Hippocampal formation (tissue), 2 donors: ENCODE data around the gene DTNB.
"Not testable (repeated sequence)": the region's sequence is repeated elsewhere in the genome, so short reads cannot be mapped to it uniquely, and the experiment has no call there.

Experiments
- DNase-seq, 2 donors: peaks; one replicate each; lab custom pipeline; 2025; lab: John Stamatoyannopoulos, UW

Gene DTNB

DNA sequence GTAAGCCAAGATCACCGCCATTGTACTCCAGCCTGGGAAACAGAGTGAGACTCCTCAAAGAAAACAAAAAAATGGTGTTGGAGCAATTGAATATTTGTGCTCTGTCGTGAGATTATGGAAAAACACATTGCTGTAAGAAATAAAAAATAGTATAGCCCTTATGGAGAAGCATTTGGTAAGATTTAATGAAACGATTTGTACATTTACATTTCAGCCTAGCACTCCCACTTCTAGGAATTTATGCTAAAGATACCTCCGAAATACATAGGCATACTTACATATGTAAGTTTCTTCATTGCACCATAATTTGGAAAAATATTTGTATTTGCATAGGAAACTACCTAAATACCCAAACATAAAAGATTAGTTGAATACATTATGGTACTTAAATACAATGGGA lies 8.7 kb upstream of the DTNB start:
- DNase-seq, result no peak

DNA sequence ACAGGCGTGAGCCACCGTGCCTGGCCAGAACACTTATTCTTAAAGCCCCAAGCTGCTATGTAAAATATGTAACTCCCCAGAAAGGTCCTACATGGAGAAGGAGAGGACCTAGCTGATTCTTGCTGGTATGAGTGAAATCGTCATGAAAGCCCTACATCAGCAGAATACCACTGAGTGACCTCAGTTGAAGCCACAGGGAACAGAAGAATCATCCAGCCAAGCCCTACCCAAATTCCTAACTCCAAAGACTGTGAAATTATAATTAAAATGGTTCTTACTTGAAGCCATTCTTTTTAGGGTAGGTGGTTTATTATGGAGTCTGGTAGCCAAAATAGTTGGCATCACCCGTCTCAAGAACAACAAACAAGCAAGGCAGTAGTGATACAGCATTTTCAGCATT lies 4.5 kb upstream of the DTNB start:
- no peak for DNase-seq

DNA sequence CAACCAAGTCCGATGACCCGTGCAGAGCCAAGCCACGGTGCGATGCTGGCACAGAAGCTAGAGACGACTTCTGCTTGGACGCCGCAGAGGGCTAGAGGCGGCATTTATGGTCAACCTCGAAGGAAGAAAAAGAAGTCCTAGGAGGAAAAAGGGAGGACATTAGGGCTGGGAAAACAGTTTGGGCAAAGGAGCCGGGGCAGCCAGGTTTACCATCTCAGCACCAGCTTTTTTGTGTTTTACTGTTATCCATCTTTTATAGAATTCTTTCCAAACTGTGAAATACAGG lies 643 bp upstream of the DTNB start:
- DNase-seq, result peak in 1 of 2 donors; percentile 16

DNA sequence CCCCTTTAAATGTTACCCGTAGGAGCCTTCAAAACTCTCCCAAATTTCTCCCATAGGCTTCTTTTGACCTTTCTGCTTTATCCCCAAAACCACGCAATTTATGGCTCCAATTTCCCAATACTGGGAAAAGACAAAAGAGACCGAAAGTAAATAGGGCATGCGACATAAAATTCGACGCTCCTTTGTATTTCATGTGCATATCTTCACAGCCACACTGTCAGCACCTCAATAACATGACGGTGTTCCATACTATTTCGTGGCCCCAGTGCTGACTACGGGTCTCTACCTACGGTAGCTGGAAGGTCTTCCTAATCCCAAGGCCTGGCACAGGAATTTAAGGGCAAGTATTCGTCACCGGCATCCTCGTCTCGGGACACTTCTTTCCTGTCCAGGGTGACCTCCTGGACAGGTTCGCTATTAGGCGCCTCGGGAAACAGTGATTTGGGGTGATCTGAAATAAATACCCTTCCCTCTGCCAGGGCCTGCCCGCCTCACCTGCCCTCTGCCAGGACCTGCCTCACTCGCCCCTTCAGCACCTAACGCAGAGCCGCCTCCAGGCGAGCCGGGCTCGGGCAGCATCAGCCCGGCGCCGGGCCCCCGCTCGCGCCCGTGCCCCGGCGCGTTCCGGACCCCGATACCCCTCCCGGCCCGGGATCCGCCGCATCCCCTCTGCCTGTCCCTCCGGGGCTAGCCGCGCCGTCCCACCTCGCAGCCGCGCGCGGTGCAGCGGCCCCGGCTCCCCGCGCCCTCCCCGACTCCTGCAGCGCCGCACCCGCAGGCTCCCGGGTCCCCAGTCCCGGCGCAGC lies 680 bp downstream of the DTNB start:
- DNase-seq, result peak in 1 of 2 donors; percentile 25

DNA sequence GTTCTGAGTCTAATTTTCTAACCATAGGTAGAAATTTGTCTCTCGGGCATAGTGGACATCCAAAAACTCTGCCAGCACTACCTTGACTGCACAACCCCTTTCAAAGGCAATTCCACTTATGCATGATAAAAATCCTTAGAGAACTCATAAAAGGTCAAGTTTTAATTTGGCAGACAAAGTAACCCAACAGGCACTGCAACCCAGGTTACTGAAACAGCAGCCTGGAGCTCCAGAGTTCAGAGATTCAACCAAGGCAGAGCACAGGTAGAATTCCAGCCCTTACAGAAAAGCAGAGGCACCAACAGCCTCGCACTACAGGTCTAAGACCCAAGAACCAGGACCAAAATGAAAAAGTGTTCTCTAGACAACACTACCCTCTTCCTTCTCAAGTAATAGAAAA lies 1.8 kb downstream of the DTNB start:
- no peak for DNase-seq

DNA sequence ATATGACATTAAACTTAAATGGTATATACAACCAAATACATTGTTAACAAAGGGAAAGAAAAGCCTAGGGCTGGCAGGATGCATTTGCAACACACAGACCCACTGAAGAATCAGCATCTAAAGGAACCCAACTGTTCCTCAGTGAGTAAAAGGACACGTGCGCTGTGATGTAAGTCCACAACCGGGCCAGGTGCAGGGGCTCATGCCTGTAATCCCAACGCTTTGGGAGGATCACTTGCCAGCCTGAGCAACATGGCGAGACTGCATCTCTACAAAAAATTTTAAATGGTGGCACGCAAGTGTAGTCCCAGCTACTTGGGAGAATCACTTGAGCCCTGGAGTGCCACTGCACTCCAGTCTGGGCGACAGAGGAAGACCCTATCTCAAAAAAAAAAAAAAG lies 3.9 kb downstream of the DTNB start:
- no peak for DNase-seq

DNA sequence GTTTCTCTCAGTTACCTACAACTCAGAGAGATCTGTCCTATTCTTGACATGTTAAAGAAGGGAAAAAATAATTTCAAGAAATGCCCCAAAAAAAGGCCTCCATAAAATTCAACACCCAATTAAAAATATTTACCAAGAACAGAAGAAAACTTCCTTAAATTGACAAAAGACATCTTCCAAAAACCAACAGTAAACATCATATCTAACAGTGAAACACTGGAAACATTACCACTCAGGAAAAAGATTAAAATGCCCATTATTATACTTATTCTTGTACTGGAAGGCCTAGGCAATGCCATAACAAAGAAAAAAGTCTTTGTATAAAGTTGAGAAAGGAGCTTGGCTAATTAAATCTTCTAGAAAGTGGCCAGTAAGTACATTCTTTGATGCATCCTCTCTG lies 7.2 kb downstream of the DTNB start:
- DNase-seq, result no peak

DNA sequence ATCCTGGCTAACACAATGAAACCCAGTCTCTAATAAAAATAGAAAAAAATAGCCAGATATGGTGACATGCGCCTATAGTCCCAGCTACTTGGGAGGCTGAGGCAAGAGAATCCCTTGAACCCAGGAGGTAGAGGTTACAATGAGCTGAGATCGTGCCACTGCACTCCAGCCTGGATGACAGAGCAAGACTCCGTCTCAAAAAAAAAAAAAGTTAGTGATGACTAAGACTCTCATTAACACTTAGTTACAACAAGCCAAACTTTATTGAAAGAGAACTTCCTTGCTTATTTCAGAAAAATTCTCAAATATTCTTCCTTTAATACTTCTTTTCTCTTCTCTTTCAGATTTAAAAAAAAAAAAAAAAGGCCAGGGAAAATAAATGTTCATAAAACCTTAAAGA lies 7.9 kb downstream of the DTNB start:
- not testable (repeated sequence) for DNase-seq

DNA sequence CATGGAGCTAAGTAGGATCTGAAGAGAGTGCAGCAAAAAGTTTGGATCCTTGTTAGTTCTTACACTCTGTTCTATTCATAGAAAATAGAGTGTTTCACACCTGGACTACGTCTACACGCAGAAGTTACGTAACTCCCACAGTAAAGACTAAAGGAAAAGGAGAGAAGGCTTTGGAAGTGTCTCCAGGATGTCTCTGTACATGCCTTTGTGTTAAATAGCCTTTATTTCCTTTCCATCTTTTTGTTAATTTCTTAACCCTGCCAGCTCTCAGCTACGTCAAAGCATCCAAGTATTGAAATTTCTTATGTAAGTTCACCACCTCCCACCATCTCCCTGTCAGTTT lies 8.4 kb downstream of the DTNB start:
- no peak for DNase-seq

DNA sequence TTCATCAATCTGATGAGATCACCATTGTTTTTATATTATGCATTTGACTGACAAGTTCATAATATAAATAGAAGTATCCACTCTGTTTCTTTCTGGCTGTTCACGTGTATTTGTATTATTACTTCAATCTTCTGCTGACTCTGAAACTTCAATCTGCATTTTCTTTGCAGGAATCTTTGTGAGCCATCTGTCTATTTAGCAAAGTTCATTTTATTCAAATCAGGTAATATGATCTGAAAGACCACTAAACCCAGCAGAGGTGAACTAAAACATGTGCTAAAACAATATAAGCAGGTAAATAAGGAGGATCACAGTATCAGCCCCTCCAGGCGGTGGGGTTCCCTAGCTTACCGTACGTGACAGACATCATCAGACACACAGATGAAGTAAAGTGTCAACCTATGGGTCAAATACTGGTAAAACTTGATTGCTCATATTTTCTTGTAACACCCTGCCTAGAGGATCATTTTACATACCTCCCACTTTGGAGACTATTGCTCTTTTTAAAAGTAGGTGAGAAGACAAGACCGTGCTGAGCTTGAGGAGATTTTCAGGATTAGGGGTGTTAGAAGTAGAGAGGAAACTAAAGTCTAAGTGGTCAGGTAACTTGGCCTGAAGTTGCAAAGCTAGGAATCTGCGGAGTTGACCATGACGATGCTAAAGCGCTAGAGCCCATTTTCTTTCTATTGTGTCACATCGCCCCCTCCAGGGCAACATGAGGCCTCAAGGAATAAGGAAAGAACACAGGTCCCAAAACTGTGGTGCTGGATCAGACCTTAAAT lies 9.0 kb downstream of the DTNB start:
- DNase-seq, result peak in 1 of 2 donors; percentile 25

DNA sequence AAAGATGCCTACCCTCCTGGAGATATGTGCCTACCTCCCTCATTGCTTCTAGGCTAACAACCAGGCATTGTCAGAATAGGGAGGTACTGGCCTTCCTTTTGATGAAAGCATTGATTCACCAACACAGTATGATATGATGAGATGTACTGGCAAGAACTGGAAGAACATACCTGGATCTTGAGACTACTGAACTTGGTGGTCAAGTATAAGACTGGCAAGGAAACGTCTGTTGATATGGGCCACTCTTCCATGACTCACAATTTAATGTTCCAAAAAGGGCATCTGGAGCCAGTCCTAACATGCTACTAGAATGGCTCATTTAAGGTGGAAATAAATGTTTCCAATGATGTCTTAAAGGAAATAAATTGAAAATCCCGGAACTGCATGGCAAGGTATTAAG lies 18.1 kb downstream of the DTNB start:
- no peak for DNase-seq

DNA sequence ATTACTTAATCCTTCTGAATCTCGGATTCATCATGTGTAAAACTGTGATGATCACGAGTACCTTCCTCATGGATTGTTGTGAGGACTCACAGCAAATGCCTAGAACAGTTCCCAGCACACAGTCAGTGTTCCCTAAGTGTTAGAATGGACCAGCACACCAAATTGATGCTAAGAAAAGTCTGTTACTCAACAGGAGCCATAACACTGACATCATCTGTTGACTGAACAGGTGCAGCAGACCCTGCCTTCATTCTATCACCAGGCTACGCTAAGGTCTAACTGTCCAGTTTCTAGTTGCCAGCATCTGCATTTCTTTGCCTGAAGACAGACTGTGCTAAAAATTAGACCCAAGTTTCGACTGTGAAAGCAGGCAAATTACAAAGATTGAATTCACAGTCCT lies 18.6 kb downstream of the DTNB start:
- DNase-seq, result no peak

DNA sequence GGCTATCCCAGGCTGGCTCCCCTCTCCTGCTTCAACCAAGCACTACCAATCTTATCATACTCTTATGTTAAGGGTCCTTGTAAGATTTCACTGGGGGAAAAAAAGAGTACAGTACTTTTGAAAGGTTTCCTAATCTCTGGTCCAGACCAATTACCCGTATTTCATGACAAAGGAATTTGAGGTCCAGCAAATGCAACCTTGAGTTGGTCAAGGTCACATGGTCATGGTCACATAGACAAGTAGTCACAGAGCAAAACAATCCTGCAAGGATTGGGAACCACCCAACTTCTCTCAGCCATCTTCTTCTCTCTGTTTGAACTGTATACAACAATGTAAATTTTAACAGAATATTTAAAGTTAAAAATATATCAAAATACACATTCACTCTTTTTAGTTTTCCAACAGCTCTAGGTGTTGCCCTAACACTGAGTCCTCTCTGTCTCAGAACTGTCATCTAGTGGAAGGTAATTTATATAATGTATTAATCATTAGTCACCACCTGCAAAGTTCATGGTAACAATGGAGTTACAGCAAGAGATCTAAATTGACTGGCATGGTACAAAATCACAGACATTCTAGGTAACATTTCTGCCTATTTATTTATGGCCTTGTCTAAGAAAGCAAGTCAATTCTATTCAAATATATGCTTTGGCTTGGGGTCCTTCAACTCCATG lies 21.5 kb downstream of the DTNB start:
- DNase-seq, result no peak

DNA sequence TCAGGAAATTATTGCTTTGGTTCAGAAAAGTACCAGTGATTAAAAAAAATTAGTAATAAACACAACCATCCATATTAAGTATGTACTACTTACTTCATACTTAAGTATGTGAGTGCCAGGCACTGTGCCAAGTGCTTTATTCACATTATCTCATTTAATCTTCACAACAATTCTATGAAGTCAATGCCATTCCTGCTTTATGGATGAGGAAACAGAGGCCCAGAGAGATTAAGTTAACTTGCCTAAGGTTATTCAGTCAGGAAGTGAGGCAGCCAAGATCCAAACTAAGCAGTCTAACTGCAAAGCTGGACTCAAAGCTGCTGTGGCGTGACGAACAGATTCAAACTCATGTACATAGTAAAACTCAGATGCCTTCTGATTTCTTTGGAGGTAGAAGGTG lies 22.3 kb downstream of the DTNB start:
- DNase-seq, result no peak

DNA sequence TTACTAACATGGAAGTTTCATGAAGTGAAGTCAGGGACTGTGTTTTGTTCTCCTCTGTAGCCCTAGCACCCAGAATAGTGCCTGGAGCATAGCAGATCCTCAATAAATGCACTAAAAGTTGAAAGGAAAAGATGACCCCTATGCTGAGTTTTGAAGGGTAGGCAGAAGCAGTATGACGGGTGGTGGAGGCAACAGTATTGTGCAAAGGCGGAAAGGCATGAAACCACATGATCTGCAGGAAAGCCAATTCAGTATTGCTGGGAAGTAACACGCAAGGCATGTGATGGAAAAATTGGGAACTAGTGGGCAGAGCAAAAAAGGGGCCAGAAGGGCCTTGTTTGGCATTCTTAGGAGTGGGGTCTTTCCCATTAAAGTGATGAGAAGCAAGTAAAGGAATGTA lies 23.1 kb downstream of the DTNB start:
- no peak for DNase-seq

DNA sequence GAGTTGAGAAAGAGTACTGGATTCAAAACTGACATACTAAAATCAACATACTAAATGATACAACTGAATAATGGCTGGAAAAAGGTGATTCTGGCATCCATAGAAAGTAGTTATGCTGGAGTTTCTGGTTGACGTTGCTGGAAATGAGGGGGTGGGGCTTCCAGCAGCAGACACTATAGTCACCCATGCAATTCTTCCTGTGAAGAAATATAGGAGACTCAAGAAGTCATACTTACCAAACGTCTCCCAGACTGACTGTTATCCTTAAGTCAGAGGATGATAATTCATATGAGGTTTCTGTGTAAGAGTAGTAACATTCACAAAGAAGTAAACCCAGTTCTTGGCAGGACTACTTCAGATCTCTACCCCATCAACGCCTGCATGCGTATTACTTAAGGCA lies 23.6 kb downstream of the DTNB start:
- DNase-seq, result no peak

DNA sequence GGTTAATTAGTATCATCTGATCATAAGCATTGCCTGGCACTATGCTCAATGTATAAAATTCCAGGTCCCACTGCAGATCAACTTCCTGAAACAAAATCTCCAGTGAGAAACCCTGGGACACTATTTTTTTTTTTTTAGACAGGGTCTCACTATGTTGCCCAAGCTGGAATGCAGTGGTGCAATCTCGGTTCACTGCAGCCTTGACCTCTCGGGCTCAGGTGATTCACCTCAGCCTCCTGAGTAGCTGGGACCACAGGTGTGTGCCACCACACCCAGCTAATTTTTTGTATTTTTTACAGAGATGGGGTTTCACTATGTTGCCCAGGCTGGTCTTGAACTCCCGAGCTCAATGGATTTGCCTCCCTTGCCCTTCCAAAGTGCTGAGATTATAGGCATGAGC lies 31.1 kb downstream of the DTNB start:
- no peak for DNase-seq

DNA sequence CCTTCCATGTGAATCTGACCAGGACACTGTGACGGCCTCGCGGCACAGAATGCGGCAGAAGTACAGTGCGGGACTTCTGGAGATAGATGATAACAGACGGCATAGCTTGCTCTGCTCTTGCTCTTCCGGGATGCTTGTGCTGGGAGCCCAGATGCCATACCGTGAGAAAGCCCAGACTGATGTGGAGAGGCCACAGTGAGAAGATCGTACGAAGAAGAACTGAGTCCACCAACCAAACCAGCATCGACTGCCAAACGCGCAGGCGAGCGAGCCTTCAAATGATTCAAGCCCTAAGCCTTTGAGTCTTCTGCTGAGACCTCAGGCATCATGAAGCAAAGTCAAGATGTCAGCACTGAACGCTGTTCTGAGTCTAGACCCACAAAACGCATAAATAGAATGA lies 33.7 kb downstream of the DTNB start:
- no peak for DNase-seq

DNA sequence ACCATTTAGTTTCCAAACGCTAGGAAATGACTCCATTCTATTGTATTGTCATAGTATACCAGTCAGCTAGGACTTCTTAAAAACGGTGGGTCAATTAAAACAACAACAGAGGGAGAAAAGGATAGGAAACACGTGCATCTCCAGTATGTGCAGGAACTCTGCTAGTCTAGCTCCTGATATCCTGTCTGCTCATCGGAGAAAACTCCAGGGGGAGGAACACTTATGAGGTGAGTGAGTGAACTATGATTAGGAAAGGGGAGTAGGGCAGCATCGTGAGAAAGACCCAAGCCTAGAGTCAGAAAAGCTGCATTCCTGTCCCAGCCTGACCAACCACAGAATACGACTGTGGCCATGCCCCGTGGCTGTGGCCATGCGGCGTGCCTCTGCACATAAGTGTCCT lies 34.2 kb downstream of the DTNB start:
- no peak for DNase-seq

DNA sequence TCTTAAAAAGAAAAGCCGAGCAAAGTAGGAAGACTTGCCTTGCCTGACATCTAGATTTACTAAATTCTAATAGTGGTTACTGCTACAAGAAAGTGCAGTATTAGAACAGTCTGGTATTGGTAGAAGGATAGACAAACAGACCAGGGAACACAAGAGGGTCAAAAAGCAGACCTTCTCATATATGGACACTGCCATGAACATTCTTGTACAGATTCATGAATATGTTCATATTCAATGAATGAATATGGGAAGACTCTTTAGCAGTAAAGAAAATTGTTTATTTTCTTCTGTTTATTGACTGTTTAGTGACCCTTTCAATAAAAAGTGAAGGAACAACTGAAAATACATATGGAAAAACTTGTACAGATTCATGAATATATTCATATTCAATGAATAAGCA lies 37.6 kb downstream of the DTNB start:
- DNase-seq, result no peak

DNA sequence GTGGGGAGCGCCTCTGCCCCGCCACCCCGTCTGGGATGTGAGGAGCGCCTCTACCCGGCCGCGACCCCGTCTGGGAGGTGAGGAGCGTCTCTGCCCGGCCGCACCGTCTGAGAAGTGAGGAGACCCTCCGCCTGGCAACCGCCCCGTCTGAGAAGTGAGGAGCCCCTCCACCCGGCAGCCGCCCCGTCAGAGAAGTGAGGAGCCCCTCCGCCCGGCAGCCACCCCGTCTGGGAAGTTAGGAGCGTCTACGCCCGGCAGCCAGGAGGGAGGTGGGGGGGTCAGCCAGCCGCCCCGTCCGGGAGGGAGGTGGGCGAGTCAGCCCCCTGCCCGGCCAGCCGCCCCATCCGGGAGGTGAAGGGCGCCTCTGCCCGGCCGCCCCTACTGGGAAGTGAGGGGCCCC lies 39.6 kb downstream of the DTNB start:
- DNase-seq, result not testable (repeated sequence)

DNA sequence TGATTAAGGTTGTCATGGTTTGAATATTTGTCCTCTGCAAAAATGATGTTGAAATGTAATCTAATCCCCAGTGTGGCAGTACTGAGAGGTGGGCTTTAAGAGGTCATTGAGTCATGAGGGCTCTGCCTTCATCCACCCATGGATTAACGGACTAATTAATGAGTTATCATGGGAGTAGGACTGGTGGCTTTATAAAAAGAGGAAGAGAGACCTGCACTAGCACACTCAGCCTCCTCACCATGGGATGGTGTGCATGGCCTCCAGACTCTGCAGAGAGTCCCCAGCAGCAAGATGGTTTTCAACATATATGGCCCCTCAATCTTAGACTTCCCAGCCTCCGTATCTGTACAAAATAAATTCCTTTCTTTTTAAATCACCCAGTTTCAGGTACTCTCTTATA lies 41.0 kb downstream of the DTNB start:
- no peak for DNase-seq

DNA sequence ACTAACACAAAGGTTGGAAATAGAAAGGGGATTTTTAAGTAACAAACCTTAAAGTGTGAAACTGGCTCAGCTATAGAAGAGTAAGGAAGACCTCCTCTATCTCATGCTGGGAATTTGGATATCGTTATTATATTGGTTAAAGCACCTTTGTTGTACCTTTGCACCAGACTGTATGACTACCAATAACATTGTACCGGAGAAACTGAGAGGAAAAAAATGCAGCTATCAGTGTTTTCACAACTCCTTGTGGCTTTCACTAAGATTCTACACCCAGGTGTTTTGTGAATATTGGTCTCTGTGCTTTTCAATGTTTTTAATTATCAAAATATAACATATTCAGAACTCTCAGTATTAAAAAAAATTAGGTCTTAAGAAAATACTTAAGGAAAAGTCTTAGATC lies 48.7 kb downstream of the DTNB start:
- no peak for DNase-seq
